ELF-1 (cell line): ENCODE measurements around the gene CPEB1.

ENCODE experiments used
- DNase-seq: peaks from one replicate; pipeline ENCODE4 v3.0.0-alpha.2; 2016; ENCODE audit warnings: low read depth, low spot score

The CPEB1 gene

GRCh38 chr15:82647045-82647834 is at the start of gene CPEB1:
Gene CPEB1, minus strand, starts transcription at chr15:82647363. Its CDS starts 18,904 bp downstream, at chr15:82628459.
- peak; percentile 30 for DNase-seq

GRCh38 chr15:82692171-82692570 is 45.0 kb upstream of the CPEB1 start:
- DNase-seq, result no peak

- no peak for DNase-seq
Measured at GRCh38 chr15:82689147-82689546, 42.0 kb upstream of the CPEB1 start.

- no peak for DNase-seq
Measured at GRCh38 chr15:82688691-82689090, 41.5 kb upstream of the CPEB1 start.

GRCh38 chr15:82681371-82681770 is 34.2 kb upstream of the CPEB1 start:
- no peak for DNase-seq

- peak; percentile 90 for DNase-seq
Measured at GRCh38 chr15:82680200-82681102, 33.3 kb upstream of the CPEB1 start.

- DNase-seq, result no peak
Measured at GRCh38 chr15:82679626-82680199, 32.5 kb upstream of the CPEB1 start.

- no peak for DNase-seq
Measured at GRCh38 chr15:82677720-82678323, 30.7 kb upstream of the CPEB1 start.

- DNase-seq, result no peak
Measured at GRCh38 chr15:82674873-82675272, 27.7 kb upstream of the CPEB1 start.

- DNase-seq, result no peak
Measured at GRCh38 chr15:82670699-82671098, 23.5 kb upstream of the CPEB1 start.

GRCh38 chr15:82666606-82667005 is 19.4 kb upstream of the CPEB1 start:
- DNase-seq, result no peak

- no peak for DNase-seq
Measured at GRCh38 chr15:82664021-82664420, 16.9 kb upstream of the CPEB1 start.

GRCh38 chr15:82663186-82663600 is 16.0 kb upstream of the CPEB1 start:
- peak; percentile 84 for DNase-seq

- no peak for DNase-seq
Measured at GRCh38 chr15:82662641-82663040, 15.5 kb upstream of the CPEB1 start.

- no peak for DNase-seq
Measured at GRCh38 chr15:82660378-82660777, 13.2 kb upstream of the CPEB1 start.

- DNase-seq, result no peak
Measured at GRCh38 chr15:82656641-82657266, 9.6 kb upstream of the CPEB1 start.

GRCh38 chr15:82655606-82656005 is 8.4 kb upstream of the CPEB1 start:
- no peak for DNase-seq

GRCh38 chr15:82653483-82654168 is 6.5 kb upstream of the CPEB1 start:
- DNase-seq, result no peak

GRCh38 chr15:82651708-82652107 is 4.5 kb upstream of the CPEB1 start:
- DNase-seq, result no peak

GRCh38 chr15:82650046-82650670 is 3.0 kb upstream of the CPEB1 start:
- DNase-seq, result no peak
